H1 (cell line): Measurements from ENCODE around the gene GLUD1. TPM values are rescaled to one million over a fixed set of nuclear protein-coding genes. Genes with fewer than 3 reads are reported as not detected.

Experiments
- polyA plus RNA-seq, 7 experiments: library from polyadenylated mRNA; depleted of rRNA in 3 of 7; stranded (reverse) in 5 of 7; unstranded in 2 of 7; fragments of >200 nt in 5 of 7; fragments of 200-250 nt in 2 of 7; gene quantifications; 1 replicate in 5 of 7; 2 replicates in 1 of 7; 4 replicates in 1 of 7; pipeline versions ENCODE4 v1.2.1 to v1.2.3, GENCODE V29; 2011 to 2013; ENCODE audit warnings: missing spikeins in 2 of 7, mixed read lengths in 2 of 7
- small RNA-seq: library from polyadenylated mRNA; stranded (forward); fragments of <200 nt; extraction: miRNeasy Mini kit (QIAGEN cat#:217004); gene quantifications from one replicate; pipeline ENCODE3, GENCODE V24; 2013; ENCODE audit not compliant: insufficient read depth
- total RNA-seq: library from RNA; stranded (reverse); fragmentation: NEBNext Ultra II Directional; extraction: Animal tissue kit (Norgen Biotek cat#: 25700); gene quantifications from 2 replicates; pipeline ENCODE4 v1.2.1, GENCODE V29; 2021

GLUD1 gene
- total and polyA plus RNA-seq, 2 of the 8 experiments (the other 6 are each of a cell fraction or from before 2014, with no cell fraction given): 41.0 to 96.2 TPM

Small RNAs within 50 kb of the gene (small RNA-seq; reads per million reads assigned to genes)
- gene AL136982.5: not detected
- not detected for gene FAM25A
- not detected for gene RNU6-529P

Other genes with a start within 250 kb of the GLUD1 start
- gene MMRN2, start 137.2 kb downstream of the GLUD1 start, total RNA-seq: 0.96 and 1.2 TPM in 2 replicates
- gene MMRN2, start 137.2 kb downstream of the GLUD1 start, polyA plus RNA-seq (2011; rRNA removed): 1.1 and 1.2 TPM in 2 replicates
- gene SNCG, start 136.2 kb downstream of the GLUD1 start, total RNA-seq: 4.4 and 4.8 TPM in 2 replicates
- 12.2 and 14.6 TPM in 2 replicates for gene SNCG, start 136.2 kb downstream of the GLUD1 start, polyA plus RNA-seq (2011; rRNA removed)
- gene ADIRF, start 126.4 kb downstream of the GLUD1 start, total RNA-seq: not detected in 2 replicates
- gene ADIRF, start 126.4 kb downstream of the GLUD1 start, polyA plus RNA-seq (2011; rRNA removed): not detected in 2 replicates
- gene FAM25A, start 74.5 kb downstream of the GLUD1 start, total RNA-seq: not detected in 2 replicates
- not detected in 2 replicates for gene FAM25A, start 74.5 kb downstream of the GLUD1 start, polyA plus RNA-seq (2011; rRNA removed)
- gene SHLD2, start 363 bp upstream of the GLUD1 start, total RNA-seq: 31.6 and 32.4 TPM in 2 replicates
- 4.5 and 7.9 TPM in 2 replicates for gene SHLD2, start 363 bp upstream of the GLUD1 start, polyA plus RNA-seq (2011; rRNA removed)
- 0.41 and 0.59 TPM in 2 replicates for gene NUTM2A, start 130.6 kb upstream of the GLUD1 start, total RNA-seq
- gene NUTM2A, start 130.6 kb upstream of the GLUD1 start, polyA plus RNA-seq (2011; rRNA removed): 0.51 and 0.66 TPM in 2 replicates